ENCODE data around the gene CST4.
"Not testable (repeated sequence)": the region's sequence is repeated elsewhere in the genome, so short reads cannot be mapped to it uniquely, and the experiment has no call there.

CST4 gene

DNA sequence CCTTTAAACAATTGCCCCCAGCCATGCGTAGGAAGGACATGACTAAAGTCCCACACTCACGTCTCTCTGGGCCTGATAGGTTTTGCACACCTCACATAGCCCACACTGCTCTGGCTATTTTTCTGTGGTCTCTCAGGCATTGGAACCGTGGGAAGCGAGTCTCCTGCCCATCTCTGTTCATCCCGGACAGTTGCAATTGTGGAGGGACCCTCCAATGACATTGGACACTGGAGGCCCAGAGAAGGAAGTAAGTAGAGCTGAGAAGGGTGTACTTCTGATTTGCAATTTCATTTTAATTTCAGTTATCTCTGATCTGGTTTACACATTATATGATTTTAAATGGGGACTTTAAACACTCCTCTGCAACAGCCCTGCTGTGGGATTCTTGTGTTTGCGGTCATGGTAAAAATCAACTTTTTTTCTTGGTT lies 27.8 kb downstream of the CST4 start:
- DNase-seq (ENCODE audit: low read depth in 2 of 2): no peak

DNA sequence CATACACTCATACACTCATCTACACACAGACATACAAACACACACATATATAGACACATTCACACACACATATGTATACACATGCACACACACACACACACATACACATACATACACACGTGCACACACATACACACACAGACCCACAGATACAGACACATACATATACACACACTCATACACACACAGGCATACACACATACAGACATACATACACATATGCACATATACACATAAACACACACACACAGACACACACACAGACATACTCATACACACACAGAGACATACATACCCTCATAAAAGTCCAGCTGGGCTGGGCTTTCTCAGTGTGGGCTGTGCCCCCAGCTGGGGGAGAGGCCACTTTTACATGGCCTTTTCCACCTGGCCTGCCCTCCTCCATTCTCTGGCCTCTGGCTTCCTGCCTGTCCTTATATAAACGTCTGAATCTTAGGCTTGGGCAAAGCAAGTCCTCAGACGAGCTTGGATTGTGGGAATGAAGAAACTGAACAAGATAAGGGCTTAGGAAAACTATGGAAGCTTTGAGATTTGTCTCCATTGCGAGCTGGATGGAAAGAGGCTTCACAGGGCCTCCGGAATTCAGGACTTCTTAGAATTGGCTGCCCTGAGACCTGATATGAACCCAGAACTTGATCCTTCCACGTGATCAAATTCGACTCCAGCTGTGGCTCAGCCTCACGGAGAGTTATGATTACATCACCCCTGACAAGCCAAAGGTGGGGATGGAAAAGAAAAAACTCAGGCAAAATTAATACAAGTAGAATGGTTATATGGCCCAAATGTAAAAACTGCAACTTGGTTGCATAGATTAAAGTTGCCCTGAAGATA lies 28.6 kb downstream of the CST4 start:
- no peak for DNase-seq (ENCODE audit: low read depth in 2 of 2)

DNA sequence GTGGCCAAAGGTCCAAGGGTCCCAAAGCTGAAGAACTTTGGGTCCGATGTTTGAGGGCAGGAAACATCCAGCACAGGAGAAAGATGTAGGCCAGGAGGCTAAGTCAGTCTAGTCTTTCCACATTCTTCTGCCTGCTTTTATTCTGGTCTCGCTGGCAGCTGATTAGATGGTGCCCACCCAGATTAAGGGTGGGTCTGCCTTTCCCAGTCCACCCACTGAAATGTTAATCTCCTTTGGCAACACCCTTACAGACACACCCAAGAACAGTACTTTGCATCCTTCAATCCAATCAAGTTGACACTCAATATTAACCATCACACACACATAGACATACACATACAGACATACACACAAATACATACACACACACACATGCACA lies 29.2 kb downstream of the CST4 start:
- DNase-seq (ENCODE audit: low read depth in 2 of 2): not testable (repeated sequence)

DNA sequence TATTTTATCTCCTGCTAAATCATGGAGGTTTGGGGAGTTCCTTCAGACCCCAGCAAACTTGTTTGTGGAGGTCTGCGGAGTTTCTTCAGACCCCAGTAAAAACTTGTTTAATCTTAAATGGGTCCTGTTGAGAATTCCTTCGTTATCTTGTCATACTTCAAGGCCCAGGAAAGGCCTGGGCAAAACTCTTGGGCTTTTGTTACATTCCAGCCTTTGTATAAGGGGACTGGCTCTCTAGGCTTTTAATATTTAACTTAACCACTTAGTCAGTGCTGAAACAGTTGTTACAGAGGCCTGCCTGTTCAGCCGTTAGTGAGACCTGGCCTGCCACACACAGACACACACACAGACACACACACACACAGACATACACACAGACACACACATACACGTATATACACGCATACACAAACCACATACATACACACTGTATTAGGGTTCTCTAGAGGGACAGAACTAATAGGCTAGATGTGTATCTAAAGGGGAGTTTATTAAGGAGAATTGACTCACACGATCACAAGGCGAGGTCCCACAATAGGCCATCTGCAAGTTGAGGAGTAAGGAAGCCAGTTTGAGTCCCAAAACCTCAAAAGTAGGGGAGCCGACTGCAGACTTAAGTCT lies 29.7 kb downstream of the CST4 start:
- no peak for DNase-seq (ENCODE audit: low read depth in 2 of 2)

DNA sequence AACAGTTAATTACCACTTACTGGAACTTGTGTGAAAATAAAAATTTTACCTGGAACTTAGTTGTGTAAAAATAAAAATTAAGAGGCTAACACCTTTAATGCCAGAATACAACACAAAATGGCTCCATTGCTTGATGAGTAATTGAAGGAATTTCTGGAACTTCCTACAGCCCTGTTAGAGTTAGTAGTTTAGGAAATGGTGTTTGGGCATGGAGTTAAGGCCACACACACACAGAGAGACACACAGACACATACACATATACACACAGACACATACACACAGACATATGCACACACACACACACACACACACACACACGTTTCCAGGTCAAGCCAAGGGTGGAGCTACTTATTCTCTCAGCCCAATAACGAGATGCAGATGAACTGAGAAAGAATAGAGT lies 30.5 kb downstream of the CST4 start:
- no peak for DNase-seq (ENCODE audit: low read depth in 2 of 2)

DNA sequence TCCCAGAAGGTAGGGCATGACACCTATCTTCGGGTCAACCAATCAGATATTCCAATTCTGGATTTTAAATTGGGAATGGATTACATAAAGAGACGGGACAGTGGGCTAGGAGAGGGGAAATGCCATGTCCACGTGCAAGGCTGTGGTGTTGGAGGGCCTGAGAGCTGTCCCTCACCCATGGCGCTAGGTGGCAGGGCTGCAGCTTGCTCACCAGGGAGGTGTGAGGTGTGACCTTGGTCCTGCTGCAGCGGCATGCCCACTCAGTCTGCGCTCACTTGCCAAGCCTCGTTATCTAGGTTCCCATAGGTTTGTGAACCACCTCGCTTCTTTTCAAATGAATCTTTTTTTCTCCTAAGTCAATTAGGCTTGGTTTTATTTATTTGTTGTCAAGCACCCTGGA lies 31.6 kb downstream of the CST4 start:
- DNase-seq (ENCODE audit: low read depth in 2 of 2): no peak

DNA sequence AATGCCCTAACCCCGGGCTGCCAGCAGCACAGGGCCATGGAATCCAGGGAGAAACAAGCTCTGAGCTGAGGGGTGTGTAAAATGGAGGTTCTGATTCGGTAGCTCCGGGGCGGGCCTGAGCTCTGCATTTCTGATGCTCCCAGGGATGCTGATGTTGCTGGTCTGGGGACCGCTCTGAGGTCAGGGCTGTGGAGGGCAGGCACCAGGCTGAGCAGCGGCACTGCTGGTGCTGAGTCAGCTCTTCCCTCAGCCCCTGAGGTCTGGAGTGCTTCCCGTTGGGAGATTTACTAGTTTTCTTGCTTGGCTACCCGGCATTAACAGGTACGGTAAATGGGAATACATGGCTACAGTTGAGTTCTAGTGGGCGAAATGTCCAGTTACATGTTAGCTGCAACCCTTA lies 32.5 kb downstream of the CST4 start:
- no peak for DNase-seq (ENCODE audit: low read depth in 2 of 2)

DNA sequence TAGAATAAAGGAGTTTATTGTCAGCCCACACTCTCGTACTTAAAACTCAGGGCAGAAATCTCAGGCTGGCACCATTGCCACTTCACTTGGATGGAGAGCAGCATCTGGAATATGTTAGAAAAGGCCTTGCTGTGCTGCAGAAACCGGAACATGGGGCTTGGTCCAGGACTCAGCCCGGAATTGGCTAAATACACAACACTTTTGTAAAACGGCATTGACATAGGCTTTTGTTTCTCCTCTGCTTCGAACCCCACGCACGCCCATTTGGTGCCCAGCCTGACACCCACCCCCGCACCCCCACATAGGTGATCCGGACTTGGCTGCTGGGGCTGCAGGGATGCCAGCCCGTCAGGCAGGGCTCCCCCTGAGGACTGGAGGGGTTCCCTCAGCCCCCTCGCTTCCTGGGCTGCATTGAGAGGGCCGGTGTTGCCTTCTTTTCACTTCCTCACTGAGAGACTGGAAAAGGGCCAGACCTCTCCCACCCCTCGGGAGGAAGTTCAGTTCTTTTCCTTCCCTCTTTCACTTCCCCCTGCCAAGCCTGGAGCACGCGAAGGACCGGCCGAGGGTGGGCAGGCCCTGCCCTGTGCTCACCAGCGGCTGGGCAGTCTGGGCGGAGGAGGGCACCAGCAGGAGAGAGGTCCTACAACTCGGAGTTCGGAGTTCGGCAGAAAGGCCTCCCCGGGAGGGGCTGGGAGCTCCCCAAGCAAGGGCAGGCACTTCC lies 33.2 kb downstream of the CST4 start:
- DNase-seq (ENCODE audit: low read depth in 2 of 2): no peak

DNA sequence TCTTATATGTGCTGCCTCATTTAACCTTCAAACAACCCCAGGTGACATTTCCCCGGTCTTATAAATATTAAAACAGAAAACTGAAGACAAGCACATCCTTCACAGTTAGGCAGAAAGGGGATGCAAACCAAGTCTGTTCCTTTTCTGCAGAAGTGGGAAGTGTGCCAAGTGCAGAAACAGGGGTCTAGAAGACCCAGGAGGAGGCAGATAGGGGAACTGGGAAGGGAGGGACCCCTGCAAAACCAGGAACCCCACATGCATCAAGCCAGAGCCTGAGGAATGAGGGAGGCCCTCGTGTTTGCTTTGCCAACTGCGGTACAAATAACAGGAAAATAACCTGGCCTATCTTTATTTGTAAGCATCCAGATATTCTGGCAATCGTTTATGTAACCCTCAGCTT lies 34.1 kb downstream of the CST4 start:
- no peak for DNase-seq (ENCODE audit: low read depth in 2 of 2)

DNA sequence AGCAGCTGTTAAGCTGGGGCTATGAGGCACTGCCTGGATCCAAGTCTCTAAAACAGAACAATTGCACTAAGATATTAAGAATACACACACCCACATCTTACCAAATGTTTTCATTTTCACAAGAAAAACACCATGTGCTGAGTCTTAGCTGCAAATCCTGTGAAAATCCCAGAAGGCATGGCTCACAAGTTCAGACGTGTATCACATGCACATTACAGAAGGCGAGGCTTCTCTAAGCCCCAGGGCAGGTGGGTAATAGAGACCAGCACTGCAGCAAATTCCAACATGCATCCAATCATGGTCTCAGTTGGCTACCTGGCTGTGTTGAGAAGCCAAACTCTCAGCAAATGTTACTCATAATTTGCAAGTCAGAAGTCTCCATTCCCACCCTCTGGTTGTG lies 34.8 kb downstream of the CST4 start:
- DNase-seq (ENCODE audit: low read depth in 2 of 2): no peak

DNA sequence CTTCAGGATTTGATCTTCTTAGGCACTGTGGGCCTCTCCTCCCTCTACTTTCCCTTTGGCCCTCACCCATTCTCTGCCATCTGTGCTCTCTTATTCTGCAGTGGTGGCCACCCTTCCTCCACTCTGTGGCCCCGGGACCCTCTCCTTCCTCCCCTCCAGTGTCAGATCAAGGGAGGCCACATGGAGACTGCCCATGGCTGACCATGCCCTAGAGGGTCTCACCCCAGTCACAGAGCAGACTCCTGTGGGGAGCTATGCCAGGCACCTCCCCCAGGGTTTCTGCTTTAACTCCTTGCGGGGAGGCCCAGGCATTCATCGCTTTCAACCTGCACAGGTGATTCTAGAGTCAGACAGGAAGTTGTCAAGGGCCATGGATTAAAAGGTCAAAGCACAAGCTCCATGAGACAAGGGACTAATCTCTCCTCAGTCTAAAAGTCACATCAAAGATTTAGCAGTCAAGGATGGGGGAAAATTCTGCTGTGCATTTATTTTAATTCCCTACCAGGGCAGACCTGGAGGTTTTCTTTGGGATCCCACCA lies 35.4 kb downstream of the CST4 start:
- no peak for DNase-seq (ENCODE audit: low read depth in 2 of 2)

DNA sequence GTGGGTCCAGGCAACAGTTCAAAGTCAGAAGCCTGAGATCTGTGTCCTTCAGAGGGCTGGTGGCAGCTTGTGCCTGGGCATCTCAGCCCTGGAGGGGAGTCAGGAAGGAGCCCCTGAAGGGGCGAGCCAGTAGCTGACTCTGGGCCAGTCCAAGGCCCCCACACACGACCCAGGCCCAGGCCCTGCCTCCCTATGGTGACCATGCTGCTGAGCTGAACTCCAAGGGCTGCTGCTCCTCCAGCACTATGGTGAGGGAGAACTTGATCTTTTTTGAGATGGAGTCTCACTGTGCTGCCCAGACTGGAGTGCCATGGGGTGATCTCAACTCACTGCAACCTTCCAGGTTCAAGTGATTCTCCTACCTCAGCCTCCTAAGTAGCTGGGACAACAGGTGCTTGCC lies 35.9 kb downstream of the CST4 start:
- no peak for DNase-seq (ENCODE audit: low read depth in 2 of 2)

DNA sequence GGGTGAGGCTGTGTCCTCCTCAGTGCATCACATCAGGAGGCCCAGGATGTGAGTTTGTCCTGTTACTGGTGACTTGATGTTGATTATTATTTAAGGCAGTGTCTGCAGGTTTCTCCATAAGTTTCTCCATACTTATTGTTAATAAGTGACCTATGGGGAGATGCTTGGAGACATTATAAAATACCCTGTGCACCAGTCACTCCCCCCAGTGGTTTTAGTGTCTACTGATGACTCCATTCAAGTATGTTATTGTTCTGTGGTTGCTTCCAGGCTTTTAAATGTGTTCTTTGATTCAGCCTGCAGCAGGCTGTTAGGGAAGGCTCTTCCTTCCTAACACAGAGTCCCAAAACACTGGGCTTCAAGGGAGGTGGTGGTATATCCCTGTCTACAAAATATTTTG lies 36.5 kb downstream of the CST4 start:
- no peak for DNase-seq (ENCODE audit: low read depth in 2 of 2)

DNA sequence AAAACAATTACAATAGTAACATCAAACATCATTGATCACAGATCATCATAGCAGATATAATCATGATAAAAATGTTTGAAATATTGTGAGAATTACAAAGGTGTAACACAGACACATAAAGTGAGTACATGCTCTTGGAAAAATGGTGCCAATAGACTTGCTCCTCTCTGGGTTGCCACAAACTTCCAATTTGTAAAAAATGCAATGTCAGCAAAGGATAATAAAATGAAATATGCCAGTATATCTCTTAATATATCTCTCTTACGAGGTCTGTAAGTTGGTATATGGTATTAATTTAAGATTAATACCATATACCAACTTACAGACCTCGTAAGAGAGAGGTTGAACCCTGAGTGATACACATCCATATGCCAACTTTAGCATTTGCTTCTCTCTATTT lies 37.7 kb downstream of the CST4 start:
- DNase-seq (ENCODE audit: low read depth in 2 of 2): no peak

DNA sequence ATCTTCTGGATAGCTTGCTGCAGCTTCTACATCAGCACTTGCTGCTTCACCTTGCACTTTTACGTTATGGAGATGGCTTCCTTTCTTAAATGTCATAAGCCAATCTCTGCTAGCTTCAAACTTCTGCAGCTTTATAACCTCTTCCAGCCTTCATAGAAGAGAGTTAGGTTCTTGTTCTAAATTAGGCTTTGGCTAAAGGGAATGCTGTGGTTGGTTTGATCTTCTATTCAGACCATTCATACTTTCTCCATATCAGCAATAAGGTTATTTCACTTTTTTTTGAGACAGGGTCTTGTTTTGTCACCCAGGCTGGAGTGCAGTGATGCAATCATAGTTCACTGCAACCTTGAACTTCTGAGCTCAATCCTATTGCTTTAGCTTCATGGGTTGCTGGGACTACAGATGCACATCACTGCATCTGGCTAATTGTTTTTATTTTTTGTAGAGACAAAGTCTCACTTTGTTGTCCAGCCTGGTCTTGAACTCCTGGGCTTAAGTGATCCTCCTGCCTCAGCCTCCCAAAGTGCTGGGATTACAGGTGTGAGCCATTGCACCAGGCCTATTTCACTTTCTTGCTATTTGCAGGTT lies 38.9 kb downstream of the CST4 start:
- DNase-seq (ENCODE audit: low read depth in 2 of 2): no peak

DNA sequence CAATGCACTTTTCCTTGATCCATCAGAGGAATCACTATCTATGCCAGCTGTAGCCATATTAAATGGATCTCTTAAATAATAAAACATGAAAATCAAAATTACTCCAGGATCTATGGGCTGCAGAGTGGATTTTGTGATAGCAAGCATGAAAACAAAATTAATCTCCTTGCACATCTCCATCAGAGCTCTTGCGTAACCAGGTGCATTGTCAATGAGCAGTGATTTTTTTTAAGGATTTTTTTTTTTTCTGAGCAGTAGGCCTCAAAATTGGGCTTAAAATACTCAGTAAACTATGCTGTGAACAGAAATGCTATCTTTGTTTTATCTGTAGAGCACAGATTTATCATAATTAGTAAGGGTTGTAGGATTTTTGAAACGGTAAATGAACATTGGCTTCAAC lies 39.6 kb downstream of the CST4 start:
- no peak for DNase-seq (ENCODE audit: low read depth in 2 of 2)

DNA sequence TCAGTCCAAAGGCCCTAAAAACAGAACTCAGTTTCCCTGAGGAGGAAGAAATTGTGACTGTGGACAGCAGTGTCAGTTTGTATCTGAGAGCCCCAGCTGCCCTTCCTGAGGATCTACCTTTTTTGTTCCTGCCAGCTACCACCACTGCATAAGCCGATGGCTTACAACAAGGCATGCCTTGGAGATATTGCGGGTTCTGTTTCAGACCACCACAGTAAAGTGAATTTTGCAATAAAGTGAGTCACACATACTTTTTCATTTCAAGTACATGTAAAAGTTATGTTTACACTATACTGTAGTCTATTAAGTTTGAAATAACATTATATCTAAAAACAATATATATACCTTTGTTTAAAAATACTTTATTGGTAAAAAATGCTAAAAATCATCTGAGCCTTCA lies 41.5 kb downstream of the CST4 start:
- no peak for DNase-seq (ENCODE audit: low read depth in 2 of 2)

DNA sequence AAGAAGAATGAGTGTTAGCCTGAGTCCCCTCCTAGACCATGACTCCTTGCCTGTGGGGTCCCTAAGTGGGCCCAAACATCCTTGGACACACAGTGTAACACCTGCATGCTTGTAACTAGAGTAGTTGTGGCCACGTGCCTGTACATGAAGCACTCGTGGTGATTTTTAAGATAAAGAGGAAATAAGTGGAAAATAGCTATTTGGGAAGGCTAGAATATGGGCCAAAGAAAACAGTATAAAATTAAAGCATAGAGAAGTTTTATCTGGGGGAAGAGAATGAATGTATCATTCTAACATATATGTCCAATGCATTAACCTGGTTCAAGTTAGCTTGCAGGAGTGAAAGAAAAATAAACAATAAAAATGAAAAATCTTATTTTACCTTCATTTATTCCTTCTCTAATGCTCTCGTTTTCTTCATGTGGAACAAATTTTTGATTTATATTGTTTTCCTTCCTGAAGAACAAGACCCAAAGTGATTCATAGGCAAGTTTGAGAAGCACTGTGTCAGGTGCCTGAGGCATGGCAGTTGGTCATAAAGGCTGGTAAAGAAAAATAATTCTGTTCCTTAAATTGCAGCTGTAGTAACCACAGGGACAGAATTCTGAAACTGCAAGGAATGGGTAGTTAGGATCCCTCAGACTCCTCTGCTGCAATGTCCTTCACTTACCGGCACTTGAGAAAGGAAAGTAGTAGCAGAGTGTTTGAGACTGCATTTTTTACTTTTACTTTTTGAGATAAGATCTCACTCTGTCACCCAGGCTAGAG lies 42.5 kb downstream of the CST4 start:
- no peak for DNase-seq (ENCODE audit: low read depth in 2 of 2)

DNA sequence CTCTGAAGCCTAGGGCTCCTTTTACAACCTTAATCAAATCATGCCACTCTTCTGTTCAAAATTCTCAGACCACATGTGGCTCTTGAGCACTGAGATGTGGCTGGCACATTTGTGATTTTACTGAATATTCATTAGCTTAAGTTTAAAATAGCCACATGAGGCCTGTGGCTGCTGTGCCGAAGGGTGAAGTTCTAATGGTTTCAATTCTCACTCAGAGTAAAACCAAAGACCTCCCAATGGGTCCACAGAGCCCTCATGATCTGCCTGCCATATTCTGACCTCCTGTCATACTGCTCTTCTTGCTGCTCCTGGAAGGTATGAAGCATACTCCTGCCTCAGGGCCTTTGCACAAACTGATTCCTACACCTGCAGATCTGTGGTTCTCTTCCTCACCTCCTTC lies 43.3 kb downstream of the CST4 start:
- no peak for DNase-seq (ENCODE audit: low read depth in 2 of 2)

DNA sequence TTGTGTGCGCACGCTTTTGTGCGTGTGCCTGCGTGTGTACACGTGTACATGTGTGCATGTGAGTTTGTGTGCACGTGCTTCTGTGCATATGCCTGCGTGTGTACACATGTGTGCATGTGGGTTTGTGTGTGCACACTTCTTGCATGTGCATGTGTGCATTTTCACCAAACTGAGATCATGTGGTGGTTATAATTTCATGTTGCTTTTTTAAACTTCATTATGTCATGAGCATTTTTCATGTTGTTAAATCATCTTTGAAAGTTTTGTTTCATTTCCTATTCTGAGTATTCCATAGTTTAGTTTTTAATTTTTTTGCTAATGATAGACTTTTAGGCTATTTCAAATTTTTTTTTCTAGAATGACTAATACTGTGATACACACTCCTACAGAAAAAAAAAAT lies 44.7 kb downstream of the CST4 start:
- no peak for DNase-seq (ENCODE audit: low read depth in 2 of 2)

DNA sequence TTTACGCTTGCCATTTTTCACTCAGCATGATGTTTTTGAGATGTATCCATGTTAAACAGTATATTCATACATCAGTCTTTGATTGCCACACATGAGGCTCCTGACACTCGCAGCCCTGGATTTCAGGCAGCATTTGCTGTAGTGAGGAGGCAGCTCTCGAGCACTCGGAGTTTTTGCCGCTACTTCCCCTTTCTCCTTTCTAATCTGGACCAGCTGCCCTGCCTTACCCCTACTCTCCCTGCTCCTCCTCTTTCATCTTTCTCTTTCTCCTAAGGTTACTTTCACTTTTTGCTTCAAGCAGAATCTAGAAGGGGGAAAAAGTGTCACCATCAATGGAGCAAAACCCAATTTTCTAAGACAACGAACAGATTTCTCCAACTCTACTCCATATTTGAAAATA lies 45.2 kb downstream of the CST4 start:
- DNase-seq (ENCODE audit: low read depth in 2 of 2): no peak
